Epithelial cell of esophagus (primary cell): Measurements from ENCODE around the gene B3GALNT2.

ENCODE experiments used
- DNase-seq: peaks from one replicate; pipeline ENCODE4 v3.0.0; 2010; ENCODE audit warnings: low read depth
- H3K4me3 ChIP-seq: 2 replicates; pipeline ENCODE4 v1.5.1; 2011; ENCODE audit warnings: mild to moderate bottlenecking, low read length, control low read depth
- TF ChIP-seq, protein P1 (sequence below): IDR thresholded peaks from 2 replicates; pipeline ENCODE4 v1.5.1; 2011; ENCODE audit warnings: low read depth, mild to moderate bottlenecking, low read length, control low read depth, inconsistent platforms; ENCODE audit not compliant: insufficient read depth; ENCODE audit errors: missing control alignments

Gene B3GALNT2

DNA sequence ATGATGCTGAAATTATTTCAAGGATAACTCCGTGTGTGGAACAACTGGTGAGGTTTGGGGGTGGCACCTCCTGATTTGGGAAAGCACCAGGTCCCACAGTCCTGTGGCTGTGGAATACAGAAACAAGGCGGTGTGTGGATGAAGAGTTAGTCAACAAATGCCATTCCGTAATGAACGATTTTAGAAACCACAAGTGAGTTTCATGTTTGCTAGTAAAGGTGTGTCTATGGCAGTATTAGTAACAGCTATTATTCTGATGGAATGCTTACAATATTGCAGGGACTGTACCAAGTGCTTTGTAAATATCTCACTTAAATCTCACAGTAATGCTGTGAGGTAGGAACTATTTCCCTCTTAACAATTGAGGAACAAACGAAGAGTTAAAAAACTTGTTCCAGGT, 53.8 kb downstream of the B3GALNT2 start:
- no peak overlapping the region for H3K4me3 ChIP-seq
- TF ChIP-seq, protein P1, sequence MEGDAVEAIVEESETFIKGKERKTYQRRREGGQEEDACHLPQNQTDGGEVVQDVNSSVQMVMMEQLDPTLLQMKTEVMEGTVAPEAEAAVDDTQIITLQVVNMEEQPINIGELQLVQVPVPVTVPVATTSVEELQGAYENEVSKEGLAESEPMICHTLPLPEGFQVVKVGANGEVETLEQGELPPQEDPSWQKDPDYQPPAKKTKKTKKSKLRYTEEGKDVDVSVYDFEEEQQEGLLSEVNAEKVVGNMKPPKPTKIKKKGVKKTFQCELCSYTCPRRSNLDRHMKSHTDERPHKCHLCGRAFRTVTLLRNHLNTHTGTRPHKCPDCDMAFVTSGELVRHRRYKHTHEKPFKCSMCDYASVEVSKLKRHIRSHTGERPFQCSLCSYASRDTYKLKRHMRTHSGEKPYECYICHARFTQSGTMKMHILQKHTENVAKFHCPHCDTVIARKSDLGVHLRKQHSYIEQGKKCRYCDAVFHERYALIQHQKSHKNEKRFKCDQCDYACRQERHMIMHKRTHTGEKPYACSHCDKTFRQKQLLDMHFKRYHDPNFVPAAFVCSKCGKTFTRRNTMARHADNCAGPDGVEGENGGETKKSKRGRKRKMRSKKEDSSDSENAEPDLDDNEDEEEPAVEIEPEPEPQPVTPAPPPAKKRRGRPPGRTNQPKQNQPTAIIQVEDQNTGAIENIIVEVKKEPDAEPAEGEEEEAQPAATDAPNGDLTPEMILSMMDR, result no peak
- peak; percentile 36 for DNase-seq

GRCh38 chr1:235448616-235449015, 55.6 kb downstream of the B3GALNT2 start:
- no peak overlapping the region for H3K4me3 ChIP-seq
- TF ChIP-seq, protein P1, result no peak
- no peak for DNase-seq

- H3K4me3 ChIP-seq, result no peak overlapping the region
- TF ChIP-seq, protein P1, result no peak
- DNase-seq, result peak; percentile 79
Observed at GRCh38 chr1:235442788-235443429, 61.3 kb downstream of the B3GALNT2 start.

DNA sequence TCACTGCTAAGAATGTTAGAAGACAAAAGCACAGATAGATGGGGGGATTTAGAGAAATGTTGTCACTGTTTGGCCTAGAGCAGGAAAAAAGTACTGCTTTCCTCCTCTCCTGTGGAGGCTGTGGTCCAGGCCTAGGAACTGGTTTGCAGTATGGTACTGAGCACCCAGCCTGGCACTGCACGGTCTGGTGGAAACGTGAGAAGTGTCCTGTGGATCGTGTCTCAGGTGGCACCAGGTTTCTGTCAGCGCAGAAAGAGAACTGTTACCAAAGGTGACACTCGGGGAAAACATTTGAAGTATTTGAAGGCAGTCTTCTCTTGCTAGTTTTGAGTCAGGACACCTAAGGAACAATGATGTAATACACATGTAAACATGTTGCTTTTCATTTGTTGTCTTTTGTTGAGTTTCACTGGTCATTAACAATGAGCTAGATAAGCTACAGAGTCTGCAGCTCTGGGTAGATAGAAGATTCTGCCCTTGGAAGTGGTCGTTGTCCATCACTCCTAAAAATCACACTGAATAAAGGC, 63.0 kb downstream of the B3GALNT2 start:
- no peak for DNase-seq
- no peak overlapping the region for H3K4me3 ChIP-seq
- TF ChIP-seq, protein P1, result no peak

DNA sequence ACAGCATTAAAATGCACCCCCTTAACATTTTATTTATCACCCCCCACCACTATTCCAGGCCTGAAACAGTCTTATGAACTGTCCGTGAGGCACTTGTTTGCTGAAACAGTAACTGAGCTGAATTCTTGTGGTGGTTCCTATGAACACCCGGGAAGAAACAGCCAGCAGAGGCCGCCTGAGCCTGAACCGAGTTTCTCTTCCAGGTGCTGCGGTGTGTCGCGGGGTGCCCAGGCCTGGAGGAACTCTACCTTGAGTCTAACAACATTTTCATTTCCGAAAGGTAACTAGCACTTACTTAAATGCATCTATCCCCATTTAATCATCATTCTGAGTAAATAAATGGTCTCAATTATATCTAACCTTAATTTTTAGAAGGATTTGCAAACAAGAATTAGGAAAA, 70.3 kb downstream of the B3GALNT2 start:
- no peak for DNase-seq
- H3K4me3 ChIP-seq, result no peak overlapping the region
- TF ChIP-seq, protein P1, result no peak

DNA sequence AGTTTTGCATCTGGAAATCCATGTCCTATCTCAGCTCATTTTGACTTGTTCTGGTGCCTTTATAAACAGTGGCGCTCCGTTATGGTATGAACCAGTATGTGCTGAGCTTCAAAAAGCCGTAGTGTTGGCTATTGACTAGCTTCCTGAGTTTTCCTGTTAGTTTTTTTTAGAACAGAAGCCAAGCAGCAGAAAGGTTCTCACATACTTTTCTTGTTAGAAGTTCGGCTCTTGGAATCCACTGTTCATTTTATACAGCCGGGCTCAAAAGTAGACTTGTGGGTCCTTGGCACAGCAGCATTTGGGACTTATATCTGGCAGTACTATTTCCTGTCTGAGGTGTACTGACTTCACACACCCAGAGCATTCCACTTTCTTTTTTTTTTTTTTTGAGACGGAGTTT, 73.3 kb downstream of the B3GALNT2 start:
- DNase-seq, result no peak
- TF ChIP-seq, protein P1, result no peak
- no peak overlapping the region for H3K4me3 ChIP-seq

- no peak for DNase-seq
- no peak overlapping the region for H3K4me3 ChIP-seq
- TF ChIP-seq, protein P1, result no peak
Observed at GRCh38 chr1:235429143-235429542, 75.1 kb downstream of the B3GALNT2 start.
